Skeletal muscle tissue (tissue), 4 donors: Measurements from ENCODE around the gene ALG11. TPM values are rescaled to one million over a fixed set of nuclear protein-coding genes. Genes with fewer than 3 reads are reported as not detected.

Experiments
- H3K27ac ChIP-seq: one replicate; pipeline ENCODE4 v1.7.0; 2013; ENCODE audit warnings: mild to moderate bottlenecking, low read depth, low read length, inconsistent platforms
- H3K27me3 ChIP-seq, 3 donors: one replicate each; pipeline ENCODE4 v1.7.0; 2013; ENCODE audit warnings: low read length in 3 of 3; ENCODE audit not compliant: control insufficient read depth in 3 of 3, insufficient read depth in 3 of 3
- H3K36me3 ChIP-seq, 3 donors: one replicate each; pipeline ENCODE4 v1.7.0; 2013; ENCODE audit warnings: low read length in 3 of 3; ENCODE audit not compliant: control insufficient read depth in 3 of 3, insufficient read depth in 3 of 3
- H3K4me1 ChIP-seq, 3 donors: one replicate each; pipeline ENCODE4 v1.7.0; 2013; ENCODE audit warnings: low read length in 3 of 3, mild to moderate bottlenecking in 3 of 3; ENCODE audit not compliant: control insufficient read depth in 3 of 3, insufficient read depth in 3 of 3
- H3K4me3 ChIP-seq, 3 donors: one replicate each; pipeline ENCODE4 v1.7.0; 2013; ENCODE audit warnings: low read length in 3 of 3
- H3K9ac ChIP-seq, 3 donors: one replicate each; pipeline ENCODE4 v1.7.0; 2013; ENCODE audit warnings: low read length in 3 of 3, mild to moderate bottlenecking in 3 of 3, moderate library complexity in 2 of 3, low read depth in 1 of 3
- H3K9me3 ChIP-seq, 3 donors: one replicate each; pipeline ENCODE4 v1.7.0; 2013; ENCODE audit warnings: low read length in 3 of 3; ENCODE audit not compliant: control insufficient read depth in 3 of 3
- total RNA-seq: library from RNA; depleted of rRNA; stranded (reverse); fragments of >200 nt; gene quantifications from one replicate; pipeline ENCODE4 v1.2.3, GENCODE V29; 2014
- donor health status: Osteomylitis.

Gene ALG11
- total RNA-seq, 1 donor from 2014 or later: 25.1 TPM

DNA sequence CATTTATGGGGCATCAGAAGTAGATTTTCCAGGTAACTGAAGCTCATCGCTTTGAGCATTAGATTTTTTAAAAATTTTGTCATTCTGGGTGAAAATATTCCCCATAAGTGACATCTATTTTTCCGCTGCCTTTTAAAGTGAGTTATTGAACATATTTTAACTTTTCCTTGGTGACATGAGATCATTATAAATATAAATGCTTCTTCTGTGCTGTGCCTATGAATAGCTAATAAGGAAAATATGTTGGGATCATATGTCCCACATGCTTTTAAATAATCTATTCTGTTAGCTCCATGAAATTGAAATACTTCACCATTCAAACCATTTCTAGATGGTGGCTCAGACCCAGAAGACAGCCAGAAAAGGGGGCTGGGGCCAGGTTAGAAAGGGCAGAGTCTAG is 15.0 kb upstream of the ALG11 start:
- H3K27ac ChIP-seq: no peak overlapping the region
- no peaks in the 10 kb centered on the region for H3K36me3 ChIP-seq
- H3K4me3 ChIP-seq: no peak overlapping the region
- H3K4me1 ChIP-seq: peaks cover 29 to 42% (median 29%) of the 10 kb centered on the region in 3 donors
- H3K27me3 ChIP-seq: no peaks in the 10 kb centered on the region
- no peak overlapping the region for H3K9ac ChIP-seq
- H3K9me3 ChIP-seq: no peaks in the 10 kb centered on the region

DNA sequence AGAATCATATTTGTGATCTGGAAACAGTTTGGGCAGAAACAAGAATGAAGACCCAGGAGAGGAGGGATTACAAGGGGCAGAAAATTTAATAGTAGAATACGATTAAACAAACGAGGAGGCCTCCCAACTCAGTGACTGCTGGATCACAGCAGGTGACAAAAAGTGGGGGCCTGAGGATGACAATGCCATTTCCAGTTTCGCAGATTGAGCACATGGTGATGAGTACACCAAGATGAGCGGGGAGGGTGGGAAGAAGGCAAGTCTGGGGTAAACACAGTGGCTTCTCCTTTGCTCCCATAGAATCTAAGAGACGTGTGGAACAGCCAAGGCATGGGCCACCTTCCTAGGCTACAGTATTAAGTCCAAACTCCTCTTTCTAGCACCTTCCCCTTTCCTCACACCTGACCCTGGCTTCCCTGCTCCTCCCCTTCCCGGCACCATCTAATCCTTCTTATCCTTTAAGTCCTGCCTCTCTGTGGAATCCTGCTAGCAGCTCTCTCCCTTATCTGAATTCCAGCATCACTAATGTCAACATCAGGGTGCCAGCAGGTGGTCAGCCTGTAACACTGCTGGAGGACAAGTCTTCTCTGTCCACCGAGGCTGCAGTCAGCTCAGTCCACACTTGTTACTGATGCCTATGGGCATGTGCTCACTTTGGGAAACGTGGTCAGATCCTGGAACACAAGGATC is 14.4 kb upstream of the ALG11 start:
- peaks cover 29 to 42% (median 29%) of the 10 kb centered on the region in 3 donors for H3K4me1 ChIP-seq
- no peaks in the 10 kb centered on the region for H3K27me3 ChIP-seq
- H3K9ac ChIP-seq: no peak overlapping the region
- no peak overlapping the region for H3K4me3 ChIP-seq
- H3K27ac ChIP-seq: no peak overlapping the region
- H3K36me3 ChIP-seq: no peaks in the 10 kb centered on the region
- H3K9me3 ChIP-seq: no peaks in the 10 kb centered on the region

DNA sequence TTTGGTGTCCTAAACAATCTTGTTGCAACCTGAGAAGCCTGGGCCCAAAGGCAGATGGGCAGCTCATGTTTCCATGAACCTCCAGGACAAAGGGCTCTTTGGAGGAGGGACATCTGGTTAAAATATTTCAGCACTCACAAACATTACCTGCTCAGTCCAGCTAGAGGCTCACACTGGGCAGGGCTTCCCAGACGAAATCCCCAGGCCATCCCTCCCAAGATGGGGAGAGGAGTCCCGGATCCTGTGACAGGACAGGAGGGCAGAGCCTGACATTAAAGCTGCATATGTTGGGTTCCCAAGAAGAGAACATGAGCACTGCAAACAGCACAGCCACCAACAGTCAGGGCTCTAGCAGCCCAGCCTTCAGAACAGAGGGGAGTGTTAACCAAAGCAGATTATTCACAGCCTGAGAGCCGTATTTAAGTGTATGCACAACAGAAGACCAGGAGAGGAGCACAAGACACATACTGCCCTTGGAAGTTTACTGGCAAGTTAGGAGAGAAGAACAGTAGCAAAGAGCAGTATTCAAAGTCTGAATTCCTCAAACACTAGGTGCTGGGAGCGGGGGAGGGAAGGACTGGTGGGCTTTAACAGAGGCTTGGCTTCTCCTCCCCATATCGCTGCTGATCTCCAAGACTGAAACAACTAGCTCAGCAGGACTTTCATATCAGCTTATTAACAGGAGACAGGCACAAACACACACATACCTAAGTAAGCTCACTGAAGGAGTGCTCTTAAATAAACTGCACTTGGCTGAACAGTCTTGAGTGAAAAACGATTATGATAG is 13.3 kb upstream of the ALG11 start:
- Histone ChIP-seq H3K9ac (peak overlapping the region in 1 of 3 donors; percentile 5), H3K36me3 (no peaks in the 10 kb centered on the region), H3K4me1 (peaks cover 29 to 42% (median 29%) of the 10 kb centered on the region in 3 donors), H3K27ac (no peak overlapping the region), H3K27me3 (no peaks in the 10 kb centered on the region), H3K4me3 (peak overlapping the region in 1 of 3 donors; percentile 54), H3K9me3 (no peaks in the 10 kb centered on the region)

DNA sequence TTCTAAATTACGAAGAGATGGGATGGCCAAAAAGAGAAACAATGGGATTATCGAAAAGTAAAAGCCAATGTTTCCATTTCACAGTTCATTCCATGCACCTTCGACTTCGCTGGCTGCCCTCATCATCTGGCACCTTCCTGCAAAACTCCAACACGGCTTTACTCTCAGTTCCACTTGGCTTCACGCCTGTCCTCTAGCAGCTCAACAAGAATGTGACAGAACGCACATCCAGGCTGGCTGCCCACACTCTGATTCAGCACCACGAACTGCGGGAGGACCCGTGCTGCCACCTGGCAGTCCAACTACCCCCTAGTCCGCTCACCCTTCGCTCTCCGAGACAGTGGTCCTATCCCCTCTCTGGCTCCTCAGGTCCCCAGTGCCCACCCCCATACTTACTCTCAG is 12.7 kb upstream of the ALG11 start:
- no peak overlapping the region for H3K27ac ChIP-seq
- no peaks in the 10 kb centered on the region for H3K9me3 ChIP-seq
- H3K4me1 ChIP-seq: peaks cover 29 to 42% (median 29%) of the 10 kb centered on the region in 3 donors
- H3K27me3 ChIP-seq: no peaks in the 10 kb centered on the region
- peak overlapping the region in 2 of 3 donors; percentile 54 to 58 for H3K4me3 ChIP-seq
- peak overlapping the region in 2 of 3 donors; percentile 5 to 33 for H3K9ac ChIP-seq
- H3K36me3 ChIP-seq: no peaks in the 10 kb centered on the region

DNA sequence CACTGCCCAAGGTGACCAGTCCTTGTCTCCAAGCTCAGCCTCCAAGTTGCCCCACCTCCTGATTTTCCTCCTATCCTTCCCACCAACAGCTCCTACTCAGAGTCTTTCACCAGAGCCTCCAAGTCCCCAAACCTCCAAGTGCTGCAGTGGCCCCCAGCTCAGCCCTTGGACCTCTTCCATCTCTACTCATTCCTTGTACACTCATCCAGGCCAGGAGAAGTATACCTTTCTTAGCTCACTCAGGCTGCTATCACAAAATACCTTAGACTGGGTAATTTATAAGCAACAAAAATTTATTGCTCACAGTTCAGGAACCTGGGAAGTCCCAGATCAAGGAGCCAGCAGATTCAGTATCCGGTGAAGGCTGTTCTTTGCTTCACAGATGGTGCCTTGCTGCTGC is 12.3 kb upstream of the ALG11 start:
- H3K4me1 ChIP-seq: peaks cover 29 to 42% (median 29%) of the 10 kb centered on the region in 3 donors
- no peaks in the 10 kb centered on the region for H3K9me3 ChIP-seq
- H3K4me3 ChIP-seq: peak overlapping the region in 2 of 3 donors; percentile 54 to 58
- H3K27ac ChIP-seq: no peak overlapping the region
- no peaks in the 10 kb centered on the region for H3K36me3 ChIP-seq
- no peaks in the 10 kb centered on the region for H3K27me3 ChIP-seq
- H3K9ac ChIP-seq: peak overlapping the region in 2 of 3 donors; percentile 5 to 33

DNA sequence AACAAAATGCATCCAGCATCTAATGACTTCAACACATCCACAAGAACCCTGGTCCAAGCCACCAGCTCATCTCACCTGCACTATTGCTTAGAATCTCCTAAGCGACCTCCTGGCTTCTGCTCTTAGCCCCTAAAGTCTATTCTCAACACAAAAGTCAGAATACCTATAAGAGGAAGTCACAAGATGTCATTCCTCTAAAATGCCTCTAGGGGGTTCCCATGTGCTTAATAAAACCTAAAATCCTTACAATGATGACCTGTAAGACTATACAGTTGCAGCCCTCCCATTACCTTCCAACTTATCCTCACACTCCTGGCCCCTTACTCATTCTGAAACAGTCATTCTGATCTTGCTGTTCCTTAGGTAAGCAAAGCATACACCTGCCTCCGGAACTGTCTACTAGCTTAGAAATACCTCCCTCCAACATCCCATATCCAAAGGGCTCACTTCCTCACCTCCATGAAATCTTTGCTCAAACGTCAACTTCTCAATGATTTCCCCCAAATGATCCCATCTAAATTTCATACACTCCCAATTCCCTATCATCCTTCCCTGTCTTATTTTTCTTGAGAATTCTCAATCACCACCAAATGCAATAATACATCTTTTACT is 11.0 kb upstream of the ALG11 start:
- Histone ChIP-seq H3K36me3 (no peaks in the 10 kb centered on the region), H3K4me3 (no peak overlapping the region), H3K27ac (no peak overlapping the region), H3K9ac (no peak overlapping the region), H3K9me3 (no peaks in the 10 kb centered on the region), H3K27me3 (no peaks in the 10 kb centered on the region), H3K4me1 (peaks cover 16 to 29% (median 18%) of the 10 kb centered on the region in 3 donors)

DNA sequence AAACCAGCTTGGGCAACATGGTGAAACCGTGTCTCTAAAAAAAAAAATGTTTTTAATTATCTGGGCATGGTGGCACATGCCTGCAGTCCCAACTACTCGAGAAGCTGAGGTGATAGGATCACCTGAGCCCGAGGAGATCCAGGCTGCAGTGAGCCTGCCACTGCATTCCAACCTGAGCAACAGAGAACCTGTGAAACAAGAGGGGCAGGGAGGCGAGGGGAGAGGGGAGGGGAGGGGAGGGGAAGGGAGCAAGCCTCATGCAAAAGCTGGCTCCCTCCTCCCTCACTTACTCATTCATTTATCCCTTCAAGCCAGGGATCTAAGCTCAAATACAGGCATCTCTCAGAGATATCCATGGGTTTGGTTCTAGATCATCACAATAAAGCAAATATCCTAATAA is 9.8 kb upstream of the ALG11 start:
- peaks cover 13 to 24% (median 15%) of the 10 kb centered on the region in 3 donors for H3K4me1 ChIP-seq
- no peak overlapping the region for H3K9ac ChIP-seq
- no peaks in the 10 kb centered on the region for H3K9me3 ChIP-seq
- no peaks in the 10 kb centered on the region for H3K27me3 ChIP-seq
- H3K36me3 ChIP-seq: no peaks in the 10 kb centered on the region
- no peak overlapping the region for H3K4me3 ChIP-seq
- no peak overlapping the region for H3K27ac ChIP-seq

DNA sequence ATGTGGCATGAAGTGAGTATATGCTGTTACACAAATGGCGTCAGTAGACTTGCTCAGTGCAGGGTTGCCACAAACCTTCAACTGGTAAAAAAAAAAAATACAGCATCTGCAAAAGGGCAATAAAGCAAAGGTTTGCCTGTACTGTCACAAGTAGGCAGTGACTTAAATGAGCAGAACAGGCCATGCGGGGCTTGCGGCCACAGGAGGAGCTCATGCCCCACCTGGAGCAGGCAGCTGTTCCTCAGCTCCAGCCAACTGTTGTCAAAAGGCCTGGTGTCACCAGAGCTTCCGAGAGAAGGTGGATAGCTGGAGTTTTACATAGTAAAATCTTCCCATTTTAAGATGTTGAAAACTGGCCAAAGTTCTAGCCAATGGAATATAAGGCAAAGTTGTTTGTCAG is 8.7 kb upstream of the ALG11 start:
- Histone ChIP-seq H3K4me3 (no peak overlapping the region), H3K27ac (no peak overlapping the region), H3K9ac (no peak overlapping the region), H3K36me3 (no peaks in the 10 kb centered on the region), H3K9me3 (no peaks in the 10 kb centered on the region), H3K27me3 (no peaks in the 10 kb centered on the region), H3K4me1 (peaks cover 13 to 17% (median 15%) of the 10 kb centered on the region in 3 donors)

DNA sequence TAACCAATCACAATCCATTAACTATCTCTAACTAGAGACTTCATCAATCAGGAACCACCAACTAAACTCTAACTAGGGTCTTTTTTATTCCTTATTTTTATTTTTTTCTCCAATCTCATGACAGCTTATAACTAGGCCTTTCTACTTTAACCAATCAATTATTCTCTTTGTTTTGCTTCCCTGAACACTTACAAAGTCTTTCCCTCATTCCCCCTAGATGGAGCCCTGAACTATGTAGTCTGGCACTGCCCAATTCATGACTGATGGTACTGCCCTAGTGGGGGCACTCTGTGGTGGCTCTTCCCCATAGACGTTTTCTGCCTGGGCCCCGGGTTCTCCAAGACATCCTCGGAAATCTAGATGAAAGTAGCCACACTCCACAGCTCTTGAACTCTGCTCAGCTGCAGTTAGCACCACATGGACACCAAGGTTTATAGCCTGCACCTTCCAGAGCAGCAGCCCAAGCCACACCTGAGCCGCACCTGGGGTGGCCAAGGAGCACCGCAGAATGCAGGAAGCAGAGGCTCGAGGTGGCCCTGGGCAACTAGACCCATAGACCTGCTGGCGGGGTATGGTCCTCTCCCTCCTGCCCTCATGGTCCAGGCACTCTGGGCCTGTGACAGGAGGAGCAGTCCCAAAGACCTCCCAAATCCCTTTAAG is 7.6 kb upstream of the ALG11 start:
- H3K4me3 ChIP-seq: no peak overlapping the region
- H3K9ac ChIP-seq: no peak overlapping the region
- H3K4me1 ChIP-seq: peaks cover 5 to 7% (median 5%) of the 10 kb centered on the region in 3 donors
- H3K9me3 ChIP-seq: no peaks in the 10 kb centered on the region
- H3K27ac ChIP-seq: no peak overlapping the region
- no peaks in the 10 kb centered on the region for H3K36me3 ChIP-seq
- H3K27me3 ChIP-seq: no peaks in the 10 kb centered on the region
